HepG2 (cell line): ENCODE results near the gene PTPRE. TPM values are rescaled to one million over a fixed set of nuclear protein-coding genes. Genes with fewer than 3 reads are reported as not detected.

ENCODE experiments used
- ATAC-seq: fragments of 200-7000 bp; cut with Tn5 transposase; 3 replicates; pipeline ENCODE4 v1.9.1; 2020; ENCODE audit warnings: mild to moderate bottlenecking, moderate library complexity
- BruUV-seq: library from RNA; stranded (reverse); fragments of 400-500 nt; replicated peaks from 2 replicates; lab custom pipeline; 2021; lab: Mats Ljungman, UMichigan
- CTCF ChIA-PET: fragments of 300-600 bp; formaldehyde crosslinking; extraction: SDS; loops from one replicate; lab custom pipeline; 2021; ENCODE audit warnings: low total read pairs, inconsistent platforms, low intra/inter-chr PET ratio; lab: Yijun Ruan, JAX
- POLR2A ChIA-PET: fragments of 350-600 bp; sonication (Branson Sonifier 250); formaldehyde crosslinking; loops from one replicate; lab custom pipeline; 2020; ENCODE audit warnings: antibody characterized with exemption, inconsistent platforms; lab: Yijun Ruan, JAX
- DNase-seq: peaks from one replicate; pipeline ENCODE4 v3.0.0-alpha.2; 2015; ENCODE audit warnings: low spot score
- FAIRE-seq: peaks from 3 replicates; lab custom pipeline; 2011; peaks lifted over from hg19 to GRCh38; lab: Jason Lieb, UNC
- H2AFZ ChIP-seq: one replicate; pipeline ENCODE4 v1.6.1; 2011; ENCODE audit warnings: low read length, inconsistent platforms
- H3K27ac ChIP-seq: fragments of 300-600 bp; 3 replicates; pipeline ENCODE4 v1.8.0; 2011; ENCODE audit warnings: mixed run types, mild to moderate bottlenecking, mixed read lengths, low read length, inconsistent platforms; ENCODE audit not compliant: insufficient read depth; ENCODE audit errors: extremely low read length
- H3K27me3 ChIP-seq, 2 experiments: fragments of 200-600 bp in 1 of 2; 2 replicates in 1 of 2; 3 replicates in 1 of 2; pipeline versions ENCODE4 v1.6.0 to v1.8.0; 2011; ENCODE audit warnings: low read length in 2 of 2, mild to moderate bottlenecking in 2 of 2, moderate library complexity in 2 of 2, inconsistent platforms in 1 of 2; ENCODE audit not compliant: insufficient read depth in 2 of 2, control insufficient read depth in 1 of 2
- H3K36me3 ChIP-seq, 2 experiments: fragments of 200-600 bp in 1 of 2; replicated peaks in 1 of 2; 2 replicates in 1 of 2; 3 replicates in 1 of 2; pipeline versions ENCODE4 v1.5.1 to v1.8.0; 2011; ENCODE audit warnings: low read length in 2 of 2, inconsistent platforms in 1 of 2; ENCODE audit not compliant: insufficient read depth in 2 of 2, control insufficient read depth in 1 of 2
- H3K4me1 ChIP-seq: 2 replicates; pipeline ENCODE4 v1.5.1; 2012; ENCODE audit warnings: low read length, inconsistent platforms; ENCODE audit not compliant: insufficient read depth
- H3K4me2 ChIP-seq: 2 replicates; pipeline ENCODE4 v1.6.0; 2011; ENCODE audit warnings: low read depth, low read length, inconsistent platforms
- H3K4me3 ChIP-seq, 3 experiments: fragments of 200-600 bp in 1 of 3; sonication (generic), shearing (Covaris generic) in 1 of 3; replicated peaks in 1 of 3; 2 replicates each; pipeline ENCODE4 v1.5.1; 2011 to 2016; ENCODE audit warnings: low read length in 3 of 3, inconsistent platforms in 2 of 3, low read depth in 2 of 3, mild to moderate bottlenecking in 2 of 3, control low read depth in 1 of 3, mixed read lengths in 1 of 3; ENCODE audit not compliant: insufficient read depth in 1 of 3
- H3K79me2 ChIP-seq: one replicate; pipeline ENCODE4 v1.6.1; 2011; ENCODE audit warnings: low read length, inconsistent platforms; ENCODE audit not compliant: insufficient read depth
- H3K9ac ChIP-seq: 2 replicates; pipeline ENCODE4 v1.6.0; 2011; ENCODE audit warnings: mild to moderate bottlenecking, low read depth, low read length, inconsistent platforms; ENCODE audit not compliant: insufficient read depth
- H3K9me3 ChIP-seq: 2 replicates; pipeline ENCODE4 v1.5.1; 2012; ENCODE audit warnings: mild to moderate bottlenecking, low read length
- H4K20me1 ChIP-seq: 2 replicates; pipeline ENCODE4 v1.6.0; 2011; ENCODE audit warnings: inconsistent platforms, mild to moderate bottlenecking, low read length, moderate library complexity; ENCODE audit not compliant: insufficient read depth
- ATM ChIP-seq: fragments of 450-650 bp; IDR thresholded peaks from 2 replicates; pipeline ENCODE4 v1.7.1; 2017; ENCODE audit warnings: mild to moderate bottlenecking, borderline replicate concordance
- BRD4 ChIP-seq: sonication (generic); formaldehyde crosslinking; IDR thresholded peaks from 2 replicates; pipeline ENCODE4 v1.4.0; 2020; ENCODE audit warnings: missing genetic modification reagents
- FOXM1 ChIP-seq: sonication (generic); formaldehyde crosslinking; IDR thresholded peaks from 2 replicates; pipeline ENCODE4 v1.5.0; 2020; ENCODE audit warnings: missing genetic modification reagents
- GABPA ChIP-seq, 2 experiments: IDR thresholded peaks; 2 replicates each; pipeline ENCODE4 v1.6.1; 2011 to 2016; ENCODE audit warnings: low read depth in 2 of 2, low read length in 1 of 2, missing biosample characterization in 1 of 2, missing genetic modification characterization in 1 of 2
- HNRNPUL1 ChIP-seq: fragments of 200-400 bp; formaldehyde crosslinking; IDR thresholded peaks from 2 replicates; pipeline ENCODE4 v1.6.1; 2017; ENCODE audit warnings: low read depth, mild to moderate bottlenecking, low read length, moderate library complexity
- JUN ChIP-seq: sonication (generic); formaldehyde crosslinking; IDR thresholded peaks from 2 replicates; pipeline ENCODE4 v1.4.0; 2020; ENCODE audit warnings: mild to moderate bottlenecking, missing genetic modification reagents
- NONO ChIP-seq, 2 experiments: fragments of 450-650 bp in 1 of 2; sonication (generic) in 1 of 2; formaldehyde crosslinking in 1 of 2; IDR thresholded peaks in 1 of 2; conservative IDR thresholded peaks in 1 of 2; 2 replicates each; pipeline versions ENCODE4 v1.6.1 to v1.8.0; 2017 to 2022; ENCODE audit warnings: mild to moderate bottlenecking in 1 of 2, missing genetic modification reagents in 1 of 2, moderate library complexity in 1 of 2
- SP140L ChIP-seq: sonication (generic); formaldehyde crosslinking; IDR thresholded peaks from 2 replicates; pipeline ENCODE4 v1.4.0; 2020; ENCODE audit warnings: missing genetic modification reagents, borderline replicate concordance
- ZC3H13 ChIP-seq: sonication (generic); formaldehyde crosslinking; IDR thresholded peaks from 2 replicates; pipeline ENCODE4 v1.8.1; 2023; ENCODE audit warnings: mild to moderate bottlenecking, missing genetic modification reagents, moderate library complexity
- ZKSCAN8 ChIP-seq: IDR thresholded peaks from 2 replicates; pipeline ENCODE4 v1.6.1; 2016; ENCODE audit warnings: borderline replicate concordance, missing genetic modification reagents, missing compliant biosample characterization
- ZNF256 ChIP-seq: sonication (generic); formaldehyde crosslinking; conservative IDR thresholded peaks from 2 replicates; pipeline ENCODE4 v1.4.0; 2020; ENCODE audit warnings: missing genetic modification reagents
- ZNF557 ChIP-seq: sonication (generic); formaldehyde crosslinking; IDR thresholded peaks from 2 replicates; pipeline ENCODE4 v1.4.0; 2020; ENCODE audit warnings: missing genetic modification reagents
- ZZZ3 ChIP-seq: sonication (generic); formaldehyde crosslinking; IDR thresholded peaks from 2 replicates; pipeline ENCODE4 v1.4.0; 2020; ENCODE audit warnings: missing genetic modification reagents, mild to moderate bottlenecking, borderline replicate concordance
- WGBS: methylation state at CpG from one replicate; pipeline ENCODE4 v1.1.6; 2017; ENCODE audit warnings: low lambda C conversion rate; 5-methylcytosine and 5-hydroxymethylcytosine counted together
- in situ Hi-C: cut with HindIII; loops from 2 replicates; pipeline ENCODE4 v1.10.0; 2017; ENCODE audit warnings: low pct_unique_long_range_greater_than_20kb; ENCODE audit not compliant: extremely low pct_ligation_motif_present
- intact Hi-C: fragments of 100-400 bp; cut with micrococcal nuclease; formaldehyde crosslinking; loops from one replicate; pipeline ENCODE4 v1.10.0; 2022; ENCODE audit not compliant: unreplicated experiment
- polyA plus RNA-seq, 8 experiments: library from polyadenylated mRNA; depleted of rRNA in 3 of 8; stranded (reverse) in 7 of 8; unstranded in 1 of 8; fragments of >200 nt; fragmentation: Illumina TruSeq in 4 of 8; extraction: Trizol in 4 of 8; gene quantifications; 2 replicates each; pipeline versions ENCODE4 v1.2.1 to v1.2.3, GENCODE V29; 2011 to 2016; ENCODE audit warnings: low read depth in 4 of 8, missing spikeins in 1 of 8, mixed read lengths in 1 of 8; ENCODE audit not compliant: insufficient read depth in 1 of 8
- total RNA-seq, 5 experiments: library from RNA; depleted of rRNA; stranded (reverse); fragments of >200 nt; fragmentation: Illumina TruSeq; extraction: Trizol; gene quantifications; 2 replicates each; pipeline ENCODE4 v1.2.3, GENCODE V29; 2016; ENCODE audit warnings: low read depth in 1 of 5
- TF ChIP-seq, protein P1 (sequence below): IDR thresholded peaks from 2 replicates; pipeline ENCODE4 v1.6.1; 2016
- TF ChIP-seq, protein P2 (sequence below): sonication (generic); formaldehyde crosslinking; IDR thresholded peaks from 2 replicates; pipeline ENCODE4 v1.4.0; 2020; ENCODE audit warnings: mild to moderate bottlenecking, missing genetic modification reagents
- TF ChIP-seq, protein P3 (sequence below): sonication (generic); formaldehyde crosslinking; conservative IDR thresholded peaks from 2 replicates; pipeline ENCODE4 v1.5.0; 2020; ENCODE audit warnings: missing genetic modification reagents
- TF ChIP-seq, protein P4 (sequence below): sonication (generic); formaldehyde crosslinking; IDR thresholded peaks from 2 replicates; pipeline ENCODE4 v1.4.0; 2020; ENCODE audit warnings: low read depth, missing genetic modification reagents
- TF ChIP-seq, protein P5 (sequence below): sonication (generic); formaldehyde crosslinking; IDR thresholded peaks from 2 replicates; pipeline ENCODE4 v1.5.0; 2020; ENCODE audit warnings: missing genetic modification reagents

Gene PTPRE
- total and polyA plus RNA-seq, 2 of the 13 experiments (the other 11 are each of a cell fraction or from before 2014, with no cell fraction given), result 0.01 to 0.02 TPM

DNA sequence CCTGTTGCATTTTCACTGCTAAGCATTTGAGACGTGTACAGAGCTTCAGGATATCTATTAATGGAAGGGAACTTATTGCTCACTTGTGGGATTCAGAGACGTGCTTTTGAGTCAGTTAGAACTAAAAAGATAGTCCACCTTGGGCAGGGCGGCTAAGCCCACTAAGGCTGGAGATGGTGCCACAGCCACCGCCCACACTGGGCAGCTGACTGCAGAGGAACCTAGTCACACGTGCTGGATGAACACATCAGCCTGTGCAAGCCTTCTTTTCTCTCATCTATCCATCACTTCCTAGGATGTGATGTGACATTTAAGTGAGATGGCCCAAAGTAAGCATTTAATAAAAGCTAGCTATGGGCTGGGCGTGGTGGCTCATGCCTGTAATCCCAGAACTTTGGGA is 78.0 kb downstream of the PTPRE start:
- intact Hi-C loops, result no loop called here

More for the DNA sequence above, 78.0 kb downstream of the PTPRE start:
- DNase-seq, result no peak
- Histone ChIP-seq H3K4me3 (no peak overlapping the region), H3K36me3 (no peaks in the 10 kb centered on the region), H3K4me2 (no peak overlapping the region), H3K27ac (no peak overlapping the region), H3K9ac (no peak overlapping the region), H3K4me1 (no peaks in the 10 kb centered on the region), H3K9me3 (peaks cover 5% of the 10 kb centered on the region), H3K27me3 (0 out of 5 replicates have a peak, but pooled peaks cover 0 to 8% of the 10 kb centered on the region in 2 experiments), H3K79me2 (no peaks in the 10 kb centered on the region), H2AFZ (no peak overlapping the region), H4K20me1 (no peaks in the 10 kb centered on the region)
- in situ Hi-C loops, result no loop called here
- TF ChIP-seq, protein P1, sequence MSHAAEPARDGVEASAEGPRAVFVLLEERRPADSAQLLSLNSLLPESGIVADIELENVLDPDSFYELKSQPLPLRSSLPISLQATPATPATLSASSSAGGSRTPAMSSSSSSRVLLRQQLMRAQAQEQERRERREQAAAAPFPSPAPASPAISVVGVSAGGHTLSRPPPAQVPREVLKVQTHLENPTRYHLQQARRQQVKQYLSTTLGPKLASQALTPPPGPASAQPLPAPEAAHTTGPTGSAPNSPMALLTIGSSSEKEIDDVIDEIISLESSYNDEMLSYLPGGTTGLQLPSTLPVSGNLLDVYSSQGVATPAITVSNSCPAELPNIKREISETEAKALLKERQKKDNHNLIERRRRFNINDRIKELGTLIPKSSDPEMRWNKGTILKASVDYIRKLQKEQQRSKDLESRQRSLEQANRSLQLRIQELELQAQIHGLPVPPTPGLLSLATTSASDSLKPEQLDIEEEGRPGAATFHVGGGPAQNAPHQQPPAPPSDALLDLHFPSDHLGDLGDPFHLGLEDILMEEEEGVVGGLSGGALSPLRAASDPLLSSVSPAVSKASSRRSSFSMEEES (CRISPR knock-in tag), result no peak
- TF ChIP-seq ZZZ3 (CRISPR knock-in tag), result no peak
- no peak for TF ChIP-seq BRD4 (CRISPR knock-in tag)
- TF ChIP-seq GABPA (IDR thresholded peaks at IDR 0.05; ENCODE audit: low read depth, low read length), result no peak
- TF ChIP-seq GABPA (CRISPR knock-in tag; IDR thresholded peaks at IDR 0.05; ENCODE audit: low read depth), result no peak
- TF ChIP-seq NONO (IDR thresholded peaks at IDR 0.05), result no peak
- TF ChIP-seq NONO (CRISPR knock-in tag; conservative IDR thresholded peaks at IDR 0.05), result no peak
- TF ChIP-seq ZNF256 (CRISPR knock-in tag), result no peak
- TF ChIP-seq ATM, result no peak
- no peak for TF ChIP-seq ZKSCAN8 (CRISPR knock-in tag)
- no peak for TF ChIP-seq SP140L (CRISPR knock-in tag)
- TF ChIP-seq, protein P2, sequence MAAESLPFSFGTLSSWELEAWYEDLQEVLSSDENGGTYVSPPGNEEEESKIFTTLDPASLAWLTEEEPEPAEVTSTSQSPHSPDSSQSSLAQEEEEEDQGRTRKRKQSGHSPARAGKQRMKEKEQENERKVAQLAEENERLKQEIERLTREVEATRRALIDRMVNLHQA, result no peak
- TF ChIP-seq HNRNPUL1, result no peak
- no peak for TF ChIP-seq ZNF557 (CRISPR knock-in tag)
- no peak for TF ChIP-seq JUN
- TF ChIP-seq FOXM1 (CRISPR knock-in tag), result no peak
- TF ChIP-seq ZC3H13 (CRISPR knock-in tag), result no peak
- TF ChIP-seq, protein P3, sequence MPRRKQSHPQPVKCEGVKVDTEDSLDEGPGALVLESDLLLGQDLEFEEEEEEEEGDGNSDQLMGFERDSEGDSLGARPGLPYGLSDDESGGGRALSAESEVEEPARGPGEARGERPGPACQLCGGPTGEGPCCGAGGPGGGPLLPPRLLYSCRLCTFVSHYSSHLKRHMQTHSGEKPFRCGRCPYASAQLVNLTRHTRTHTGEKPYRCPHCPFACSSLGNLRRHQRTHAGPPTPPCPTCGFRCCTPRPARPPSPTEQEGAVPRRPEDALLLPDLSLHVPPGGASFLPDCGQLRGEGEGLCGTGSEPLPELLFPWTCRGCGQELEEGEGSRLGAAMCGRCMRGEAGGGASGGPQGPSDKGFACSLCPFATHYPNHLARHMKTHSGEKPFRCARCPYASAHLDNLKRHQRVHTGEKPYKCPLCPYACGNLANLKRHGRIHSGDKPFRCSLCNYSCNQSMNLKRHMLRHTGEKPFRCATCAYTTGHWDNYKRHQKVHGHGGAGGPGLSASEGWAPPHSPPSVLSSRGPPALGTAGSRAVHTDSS (CRISPR knock-in tag), result no peak
- TF ChIP-seq, protein P4, sequence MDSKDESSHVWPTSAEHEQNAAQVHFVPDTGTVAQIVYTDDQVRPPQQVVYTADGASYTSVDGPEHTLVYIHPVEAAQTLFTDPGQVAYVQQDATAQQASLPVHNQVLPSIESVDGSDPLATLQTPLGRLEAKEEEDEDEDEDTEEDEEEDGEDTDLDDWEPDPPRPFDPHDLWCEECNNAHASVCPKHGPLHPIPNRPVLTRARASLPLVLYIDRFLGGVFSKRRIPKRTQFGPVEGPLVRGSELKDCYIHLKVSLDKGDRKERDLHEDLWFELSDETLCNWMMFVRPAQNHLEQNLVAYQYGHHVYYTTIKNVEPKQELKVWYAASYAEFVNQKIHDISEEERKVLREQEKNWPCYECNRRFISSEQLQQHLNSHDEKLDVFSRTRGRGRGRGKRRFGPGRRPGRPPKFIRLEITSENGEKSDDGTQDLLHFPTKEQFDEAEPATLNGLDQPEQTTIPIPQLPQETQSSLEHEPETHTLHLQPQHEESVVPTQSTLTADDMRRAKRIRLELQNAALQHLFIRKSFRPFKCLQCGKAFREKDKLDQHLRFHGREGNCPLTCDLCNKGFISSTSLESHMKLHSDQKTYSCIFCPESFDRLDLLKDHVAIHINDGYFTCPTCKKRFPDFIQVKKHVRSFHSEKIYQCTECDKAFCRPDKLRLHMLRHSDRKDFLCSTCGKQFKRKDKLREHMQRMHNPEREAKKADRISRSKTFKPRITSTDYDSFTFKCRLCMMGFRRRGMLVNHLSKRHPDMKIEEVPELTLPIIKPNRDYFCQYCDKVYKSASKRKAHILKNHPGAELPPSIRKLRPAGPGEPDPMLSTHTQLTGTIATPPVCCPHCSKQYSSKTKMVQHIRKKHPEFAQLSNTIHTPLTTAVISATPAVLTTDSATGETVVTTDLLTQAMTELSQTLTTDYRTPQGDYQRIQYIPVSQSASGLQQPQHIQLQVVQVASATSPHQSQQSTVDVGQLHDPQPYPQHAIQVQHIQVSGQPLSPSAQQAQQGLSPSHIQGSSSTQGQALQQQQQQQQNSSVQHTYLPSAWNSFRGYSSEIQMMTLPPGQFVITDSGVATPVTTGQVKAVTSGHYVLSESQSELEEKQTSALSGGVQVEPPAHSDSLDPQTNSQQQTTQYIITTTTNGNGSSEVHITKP (CRISPR knock-in tag), result no peak
- TF ChIP-seq, protein P5, sequence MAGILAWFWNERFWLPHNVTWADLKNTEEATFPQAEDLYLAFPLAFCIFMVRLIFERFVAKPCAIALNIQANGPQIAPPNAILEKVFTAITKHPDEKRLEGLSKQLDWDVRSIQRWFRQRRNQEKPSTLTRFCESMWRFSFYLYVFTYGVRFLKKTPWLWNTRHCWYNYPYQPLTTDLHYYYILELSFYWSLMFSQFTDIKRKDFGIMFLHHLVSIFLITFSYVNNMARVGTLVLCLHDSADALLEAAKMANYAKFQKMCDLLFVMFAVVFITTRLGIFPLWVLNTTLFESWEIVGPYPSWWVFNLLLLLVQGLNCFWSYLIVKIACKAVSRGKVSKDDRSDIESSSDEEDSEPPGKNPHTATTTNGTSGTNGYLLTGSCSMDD (CRISPR knock-in tag), result no peak
- WGBS, result 7% methylated on average over 6 of the region's 6 CpGs
- FAIRE-seq, result no peak
- no peak for ATAC-seq
- ChIA-PET POLR2A (no interaction called here), CTCF (no interaction called here)
- BruUV-seq, result no TSS peak
